K562 (cell line): ENCODE data around the gene HARS2. TPM values are rescaled to one million over a fixed set of nuclear protein-coding genes. Genes with fewer than 3 reads are reported as not detected.
"Not testable (repeated sequence)": the region's sequence is repeated elsewhere in the genome, so short reads cannot be mapped to it uniquely, and the experiment has no call there.

Source experiments
- ATAC-seq: fragments of 200-7000 bp; cut with Tn5 transposase; 3 replicates; pipeline ENCODE4 v1.9.1; 2020; ENCODE audit warnings: moderate library complexity
- BruUV-seq: library from RNA; stranded (reverse); fragments of 400-500 nt; replicated peaks from 2 replicates; lab custom pipeline; 2021; lab: Mats Ljungman, UMichigan
- CTCF ChIA-PET: fragments of 300-600 bp; formaldehyde crosslinking; extraction: SDS; loops from one replicate; lab custom pipeline; 2021; ENCODE audit warnings: low intra/inter-chr PET ratio; lab: Yijun Ruan, JAX
- POLR2A ChIA-PET: fragments of 300-600, 350-650 bp; sonication (Branson Sonifier 250); formaldehyde crosslinking; extraction: SDS; loops from one replicate; lab custom pipeline; 2021; ENCODE audit warnings: antibody characterized with exemption, inconsistent platforms; lab: Yijun Ruan, JAX
- DNase-seq, 4 experiments: peaks; one replicate each; pipeline versions ENCODE4 v3.0.0 to v3.0.0-alpha.2; 2011 to 2018; ENCODE audit warnings: low spot score in 3 of 4, mixed read lengths in 3 of 4; ENCODE audit errors: extremely low read depth in 1 of 4
- FAIRE-seq: peaks from 2 replicates; lab custom pipeline; 2011; peaks lifted over from hg19 to GRCh38; lab: Jason Lieb, UNC
- H2AFZ ChIP-seq: 2 replicates; pipeline ENCODE4 v1.6.0; 2011; ENCODE audit warnings: low read depth, low read length, control low read depth, inconsistent platforms
- H3K27ac ChIP-seq: fragments of 200-600 bp; 3 replicates; pipeline ENCODE4 v1.8.0; 2011; ENCODE audit warnings: low read depth, mild to moderate bottlenecking, control low read depth, inconsistent platforms, low read length, moderate library complexity, mixed read lengths; ENCODE audit errors: extremely low read depth
- H3K27me3 ChIP-seq, 2 experiments: fragments of 300-600 bp in 1 of 2; 2 replicates in 1 of 2; 3 replicates in 1 of 2; pipeline versions ENCODE4 v1.6.0 to v1.8.0; 2011; ENCODE audit warnings: inconsistent platforms in 2 of 2, low read length in 2 of 2, mild to moderate bottlenecking in 1 of 2, mixed read lengths in 1 of 2, moderate library complexity in 1 of 2; ENCODE audit not compliant: control insufficient read depth in 2 of 2, insufficient read depth in 2 of 2
- H3K36me3 ChIP-seq: fragments of 300-600 bp; 3 replicates; pipeline ENCODE4 v1.8.0; 2011; ENCODE audit warnings: mild to moderate bottlenecking, low read length, inconsistent platforms; ENCODE audit not compliant: control insufficient read depth, insufficient read depth
- H3K4me1 ChIP-seq, 2 experiments: fragments of 200-600 bp in 1 of 2; replicated peaks in 1 of 2; 2 replicates in 1 of 2; 3 replicates in 1 of 2; pipeline versions ENCODE4 v1.5.1 to v1.8.0; 2011; ENCODE audit warnings: inconsistent platforms in 2 of 2, low read length in 2 of 2, mild to moderate bottlenecking in 1 of 2, mixed read lengths in 1 of 2, moderate library complexity in 1 of 2; ENCODE audit not compliant: control insufficient read depth in 2 of 2, insufficient read depth in 2 of 2
- H3K4me2 ChIP-seq: 2 replicates; pipeline ENCODE4 v1.6.1; 2011; ENCODE audit warnings: low read length, control low read depth, inconsistent platforms, mixed read lengths; ENCODE audit not compliant: insufficient read depth
- H3K4me3 ChIP-seq: fragments of 200-600 bp; sonication (generic), shearing (Covaris generic); 2 replicates; pipeline ENCODE4 v1.5.1; 2016; ENCODE audit warnings: control low read depth, inconsistent platforms
- H3K79me2 ChIP-seq: fragments of 200-600 bp; 3 replicates; pipeline ENCODE4 v1.8.0; 2011; ENCODE audit warnings: low read length, inconsistent platforms; ENCODE audit not compliant: control insufficient read depth, insufficient read depth
- H3K9ac ChIP-seq, 2 experiments: 2 replicates each; pipeline versions ENCODE4 v1.6.0 to v1.6.1; 2011; ENCODE audit warnings: low read depth in 2 of 2, low read length in 2 of 2, control low read depth in 1 of 2, inconsistent platforms in 1 of 2, mild to moderate bottlenecking in 1 of 2, mixed read lengths in 1 of 2; ENCODE audit not compliant: insufficient read depth in 1 of 2
- H3K9me1 ChIP-seq: one replicate; pipeline ENCODE4 v1.6.0; 2011; ENCODE audit warnings: inconsistent platforms, mild to moderate bottlenecking, low read length, moderate library complexity; ENCODE audit not compliant: control insufficient read depth, insufficient read depth
- H3K9me3 ChIP-seq: replicated peaks from 2 replicates; pipeline ENCODE4 v1.5.1; 2011; ENCODE audit warnings: low read depth, low read length, inconsistent platforms; ENCODE audit not compliant: control insufficient read depth, insufficient read depth
- H4K20me1 ChIP-seq: replicated peaks from 2 replicates; pipeline ENCODE4 v1.6.1; 2011; ENCODE audit warnings: low read length, inconsistent platforms, mixed read lengths; ENCODE audit not compliant: control insufficient read depth, insufficient read depth
- ADNP ChIP-seq: fragments of 200-800 bp; sonication (Bioruptor generic); IDR thresholded peaks from 2 replicates; pipeline ENCODE4 v1.6.1; 2016; ENCODE audit warnings: missing genetic modification characterization, missing compliant biosample characterization
- KDM1A ChIP-seq, 2 experiments: fragments of 450-650 bp; IDR thresholded peaks; 2 replicates each; pipeline ENCODE4 v1.6.1; 2016; ENCODE audit warnings: mild to moderate bottlenecking in 2 of 2
- MAFK ChIP-seq: IDR thresholded peaks from 2 replicates; pipeline ENCODE4 v1.6.1; 2011; ENCODE audit warnings: low read length, improper control_type of control experiment
- RBM25 ChIP-seq: fragments of 200-400 bp; formaldehyde crosslinking; IDR thresholded peaks from 2 replicates; pipeline ENCODE4 v1.6.1; 2018; ENCODE audit warnings: low read length, low read depth, moderate library complexity; ENCODE audit not compliant: severe bottlenecking
- ZNF121 ChIP-seq: sonication (generic); formaldehyde crosslinking; conservative IDR thresholded peaks from 2 replicates; pipeline ENCODE4 v1.8.0; 2022; ENCODE audit warnings: missing genetic modification reagents
- ZNF175 ChIP-seq: fragments of 200-800 bp; sonication (Bioruptor generic); IDR thresholded peaks from 2 replicates; pipeline ENCODE4 v1.6.1; 2016; ENCODE audit warnings: low read depth, mild to moderate bottlenecking, missing genetic modification characterization, missing compliant biosample characterization
- ZNF184 ChIP-seq: sonication (generic); formaldehyde crosslinking; IDR thresholded peaks from 2 replicates; pipeline ENCODE4 v1.5.0; 2020; ENCODE audit warnings: missing genetic modification reagents
- WGBS: fragments of 100-300 bp; shearing (Covaris generic); methylation state at CpG from one replicate; pipeline ENCODE4 v1.1.6; 2016; ENCODE audit warnings: low coverage, mixed read lengths; ENCODE audit not compliant: insufficient coverage; ENCODE audit errors: missing lambda C conversion rate; 5-methylcytosine and 5-hydroxymethylcytosine counted together
- in situ Hi-C: fragments of 300-500 bp; cut with MboI; formaldehyde crosslinking; loops from 4 replicates; pipeline ENCODE4 v1.15.0; 2018; ENCODE audit warnings: inconsistent platforms, mixed read lengths
- intact Hi-C: fragments of 100-400 bp; cut with micrococcal nuclease; formaldehyde crosslinking; loops from 2 replicates; pipeline ENCODE4 v1.14.2; 2022
- polyA plus RNA-seq, 8 experiments: library from polyadenylated mRNA; depleted of rRNA in 4 of 8; stranded (reverse) in 5 of 8; unstranded in 3 of 8; fragments of >200 nt; fragmentation: Nextera tagmentation in 2 of 8; fragmentation: Illumina TruSeq in 1 of 8; extraction: Ambion mirVana in 2 of 8; extraction: Trizol in 1 of 8; gene quantifications; 2 replicates each; pipeline versions ENCODE4 v1.2.1 to v1.2.3, GENCODE V29; 2011 to 2014; ENCODE audit warnings: inconsistent platforms in 1 of 8, missing spikeins in 1 of 8
- total RNA-seq, 7 experiments: library from RNA; depleted of rRNA in 6 of 7; stranded (reverse); fragments of >200 nt in 6 of 7; fragmentation: Illumina TruSeq in 2 of 7; extraction: Trizol in 2 of 7; gene quantifications; 2 replicates each; pipeline versions ENCODE4 v1.2.1 to v1.2.3, GENCODE V29; 2011 to 2021; ENCODE audit warnings: low replicate concordance in 1 of 7
- TF ChIP-seq, protein P1 (sequence below): fragments of 450-650 bp; IDR thresholded peaks from 2 replicates; pipeline ENCODE4 v1.6.1; 2018; ENCODE audit not compliant: partially characterized antibody

The HARS2 gene
- total and polyA plus RNA-seq, 9 of the 15 experiments (the other 6 are each of a cell fraction or from before 2014, with no cell fraction given) = 8.5 to 41.6 (median 27.1) TPM

DNA sequence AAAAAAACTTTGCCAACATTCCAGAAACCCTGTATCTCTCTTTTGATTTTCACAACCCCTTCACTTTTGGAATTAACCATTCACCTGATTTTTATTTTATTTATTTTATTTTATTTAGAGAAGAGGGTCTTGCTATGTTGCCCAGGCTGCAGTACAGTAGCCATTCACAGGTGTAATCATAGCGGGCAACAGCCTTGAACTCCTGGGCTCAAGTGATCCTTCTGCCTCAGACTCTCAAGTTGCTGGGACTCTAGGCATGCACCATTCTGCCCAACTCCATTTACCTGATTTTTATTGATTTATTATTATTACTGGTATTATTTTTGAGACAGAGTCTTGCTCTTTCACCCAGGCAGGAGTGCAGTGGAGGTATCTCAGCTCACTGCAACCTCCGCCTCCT, 25.0 kb downstream of the HARS2 start:
- H3K4me3 ChIP-seq, H3K79me2 ChIP-seq, H3K9ac ChIP-seq, H3K27me3 ChIP-seq, H3K4me2 ChIP-seq, H3K27ac ChIP-seq, H2AFZ ChIP-seq, POLR2A ChIA-PET, H3K4me1 ChIP-seq, H3K36me3 ChIP-seq, BruUV-seq, H3K9me1 ChIP-seq, ATAC-seq, CTCF ChIA-PET, FAIRE-seq, H3K9me3 ChIP-seq, DNase-seq, H4K20me1 ChIP-seq: not testable (repeated sequence)
- peak; percentile 75 for TF ChIP-seq ZNF121 (CRISPR knock-in tag)
- TF ChIP-seq KDM1A (IDR thresholded peaks at IDR 0.05) = 0 out of 4 replicates have a peak, but pooled peaks of 1 of the 2 experiments have one; percentile 10
- TF ChIP-seq ADNP (tag) = 0 out of 2 replicates have a peak, but pooled peaks have one; percentile 14
- TF ChIP-seq RBM25 = peak; percentile 12
- intact Hi-C loops = loop anchor here (5.0 to 10.0 kb wide), 3 partner anchors 159 to 601 kb away; partner anchors contain the start of genes PURA and SRA1
- 93% methylated on average over 2 of the region's 2 CpGs for WGBS
- in situ Hi-C loops = loop anchor here (5.0 kb wide), 1 partner anchor 154 kb away; the partner anchor contains the start of genes APBB3 and SLC35A4

DNA sequence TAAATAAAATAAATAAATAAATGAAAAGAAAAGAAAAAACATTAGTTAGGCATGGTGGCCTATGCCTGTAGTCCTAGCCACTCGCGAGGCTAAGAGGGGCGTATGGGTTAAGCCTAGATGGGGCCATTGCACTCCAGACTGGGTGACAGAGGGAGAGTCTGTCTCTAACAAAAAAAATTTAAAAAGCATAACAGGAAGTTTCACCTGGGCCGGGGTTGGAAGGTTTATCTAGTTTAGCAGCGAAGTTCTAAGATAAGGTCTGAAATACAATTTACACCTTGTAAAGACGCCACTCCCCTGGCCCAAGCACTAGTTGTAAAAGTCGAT, 27.0 kb downstream of the HARS2 start:
- TF ChIP-seq ZNF175 (CRISPR knock-in tag) = no peak
- TF ChIP-seq ZNF184 = no peak
- no peak for TF ChIP-seq MAFK
- TF ChIP-seq, protein P1, sequence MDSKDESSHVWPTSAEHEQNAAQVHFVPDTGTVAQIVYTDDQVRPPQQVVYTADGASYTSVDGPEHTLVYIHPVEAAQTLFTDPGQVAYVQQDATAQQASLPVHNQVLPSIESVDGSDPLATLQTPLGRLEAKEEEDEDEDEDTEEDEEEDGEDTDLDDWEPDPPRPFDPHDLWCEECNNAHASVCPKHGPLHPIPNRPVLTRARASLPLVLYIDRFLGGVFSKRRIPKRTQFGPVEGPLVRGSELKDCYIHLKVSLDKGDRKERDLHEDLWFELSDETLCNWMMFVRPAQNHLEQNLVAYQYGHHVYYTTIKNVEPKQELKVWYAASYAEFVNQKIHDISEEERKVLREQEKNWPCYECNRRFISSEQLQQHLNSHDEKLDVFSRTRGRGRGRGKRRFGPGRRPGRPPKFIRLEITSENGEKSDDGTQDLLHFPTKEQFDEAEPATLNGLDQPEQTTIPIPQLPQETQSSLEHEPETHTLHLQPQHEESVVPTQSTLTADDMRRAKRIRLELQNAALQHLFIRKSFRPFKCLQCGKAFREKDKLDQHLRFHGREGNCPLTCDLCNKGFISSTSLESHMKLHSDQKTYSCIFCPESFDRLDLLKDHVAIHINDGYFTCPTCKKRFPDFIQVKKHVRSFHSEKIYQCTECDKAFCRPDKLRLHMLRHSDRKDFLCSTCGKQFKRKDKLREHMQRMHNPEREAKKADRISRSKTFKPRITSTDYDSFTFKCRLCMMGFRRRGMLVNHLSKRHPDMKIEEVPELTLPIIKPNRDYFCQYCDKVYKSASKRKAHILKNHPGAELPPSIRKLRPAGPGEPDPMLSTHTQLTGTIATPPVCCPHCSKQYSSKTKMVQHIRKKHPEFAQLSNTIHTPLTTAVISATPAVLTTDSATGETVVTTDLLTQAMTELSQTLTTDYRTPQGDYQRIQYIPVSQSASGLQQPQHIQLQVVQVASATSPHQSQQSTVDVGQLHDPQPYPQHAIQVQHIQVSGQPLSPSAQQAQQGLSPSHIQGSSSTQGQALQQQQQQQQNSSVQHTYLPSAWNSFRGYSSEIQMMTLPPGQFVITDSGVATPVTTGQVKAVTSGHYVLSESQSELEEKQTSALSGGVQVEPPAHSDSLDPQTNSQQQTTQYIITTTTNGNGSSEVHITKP = peak; percentile 82
- ATAC-seq (peak; percentile 42), DNase-seq (no peak), FAIRE-seq (no peak)
- ChIA-PET CTCF (no interaction called here), POLR2A (interaction anchor here (0.7 to 2.7 kb wide), 16 partner anchors 8 to 407 kb away, joined by 3 to 14 read pairs (median 4); partner anchors contain the start of genes EIF4EBP3, HARS1, HARS2 and IK)
- Histone ChIP-seq H3K36me3 (no peaks in the 10 kb centered on the region), H4K20me1 (no peaks in the 10 kb centered on the region), H2AFZ (peak overlapping the region; percentile 87), H3K9me1 (no peaks in the 10 kb centered on the region), H3K4me2 (peak overlapping the region; percentile 85), H3K79me2 (no peaks in the 10 kb centered on the region), H3K9me3 (no peaks in the 10 kb centered on the region), H3K27ac (peak overlapping the region; percentile 95), H3K27me3 (no peaks in the 10 kb centered on the region), H3K4me3 (peak overlapping the region; percentile 42), H3K9ac (peak overlapping the region; percentile 89 to 90; a peak in 3 of 4 replicates), H3K4me1 (peaks cover 0 to 2% of the 10 kb centered on the region in 2 experiments; a peak in 2 of 5 replicates)
- TSS peak; percentile 91 for BruUV-seq
- in situ Hi-C loops = loop anchor here (5.0 kb wide), 1 partner anchor 156 kb away; the partner anchor contains the start of genes APBB3 and SLC35A4
- intact Hi-C loops = loop anchor here (2.0 to 10.0 kb wide), 8 partner anchors 53 to 603 kb away; partner anchors contain the start of genes ANKHD1, IK, NDUFA2 and PURA
- WGBS = 12% methylated on average over 7 of the region's 7 CpGs
